HL-60 (cell line): Measurements from ENCODE around the gene PPP6R3.

ENCODE experiments used
- DNase-seq, 2 experiments: peaks; one replicate each; pipeline ENCODE4 v3.0.0-alpha.2; 2010 to 2020; ENCODE audit warnings: low read depth in 1 of 2, low spot score in 1 of 2
- H3K27ac ChIP-seq: fragments of 250-450 bp; sonication (Bioruptor Pico); replicated peaks from 2 replicates; pipeline ENCODE4 v1.5.1; 2020; ENCODE audit warnings: mild to moderate bottlenecking, moderate library complexity
- H3K27me3 ChIP-seq: fragments of 250-450 bp; sonication (Bioruptor Pico); 2 replicates; pipeline ENCODE4 v1.5.1; 2021; ENCODE audit warnings: mild to moderate bottlenecking, moderate library complexity; ENCODE audit not compliant: insufficient read depth, poor library complexity, severe bottlenecking
- H3K4me3 ChIP-seq: replicated peaks from 2 replicates; pipeline ENCODE4 v1.5.1; 2011; ENCODE audit warnings: mild to moderate bottlenecking, control low read depth, low read length; ENCODE audit not compliant: insufficient read depth
- CTCF ChIP-seq: IDR thresholded peaks from one replicate; pipeline ENCODE4 v1.5.1; 2011; ENCODE audit warnings: low read length, control low read depth, inconsistent platforms; ENCODE audit not compliant: insufficient read depth
- GABPA ChIP-seq: IDR thresholded peaks from 2 replicates; pipeline ENCODE4 v1.6.1; 2012; ENCODE audit warnings: low read depth
- POLR2AphosphoS5 ChIP-seq: IDR thresholded peaks from 2 replicates; pipeline ENCODE4 v1.6.1; 2012; ENCODE audit warnings: low read depth
- REST ChIP-seq: IDR thresholded peaks from 2 replicates; pipeline ENCODE4 v1.6.1; 2012; ENCODE audit warnings: low read depth; ENCODE audit not compliant: insufficient replicate concordance
- SPI1 ChIP-seq: IDR thresholded peaks from 2 replicates; pipeline ENCODE4 v1.6.1; 2012; ENCODE audit warnings: low read depth, mild to moderate bottlenecking, borderline replicate concordance

PPP6R3 gene

GRCh38 chr11:68505596-68505995 is 45.0 kb downstream of the PPP6R3 start:
- no peak for DNase-seq
- Histone ChIP-seq H3K27ac (no peak overlapping the region), H3K27me3 (no peaks in the 10 kb centered on the region), H3K4me3 (no peak overlapping the region)
- TF ChIP-seq REST (no peak), CTCF (no peak), POLR2AphosphoS5 (no peak), SPI1 (no peak), GABPA (no peak)

GRCh38 chr11:68506908-68507307 is 46.4 kb downstream of the PPP6R3 start:
- Histone ChIP-seq H3K4me3 (no peak overlapping the region), H3K27ac (no peak overlapping the region), H3K27me3 (no peaks in the 10 kb centered on the region)
- no peak for DNase-seq
- TF ChIP-seq GABPA (no peak), CTCF (no peak)

- Histone ChIP-seq H3K27me3 (no peaks in the 10 kb centered on the region), H3K4me3 (no peak overlapping the region), H3K27ac (no peak overlapping the region)
- no peak for DNase-seq
- TF ChIP-seq CTCF, result no peak
- no peak for TF ChIP-seq POLR2AphosphoS5
- TF ChIP-seq SPI1, result no peak
- no peak for TF ChIP-seq GABPA
- TF ChIP-seq REST, result no peak
These were observed 47.9 kb downstream of the PPP6R3 start for GRCh38 chr11:68508425-68508824.

GRCh38 chr11:68509066-68509465 is 48.5 kb downstream of the PPP6R3 start:
- DNase-seq, result no peak
- Histone ChIP-seq H3K27me3 (no peaks in the 10 kb centered on the region), H3K27ac (no peak overlapping the region), H3K4me3 (no peak overlapping the region)
- TF ChIP-seq POLR2AphosphoS5, result no peak
- TF ChIP-seq SPI1, result no peak
- TF ChIP-seq REST, result no peak
- TF ChIP-seq CTCF, result no peak
- no peak for TF ChIP-seq GABPA
